ENCODE data around the gene AGPAT3.
A peak's percentile ranks its signal among the peaks of the same experiment; 100 is the strongest.

Gene AGPAT3

GRCh38 chr21:44011123-44011522, 146.1 kb downstream of the AGPAT3 start:
- no peak for TF ChIP-seq CTCF (IDR thresholded peaks at IDR 0.05; ENCODE audit: low read depth, low read length)
- peak overlapping the region; percentile 66 for H3K4me3 ChIP-seq (ENCODE audit: low read depth, low read length)
- no peak for DNase-seq (ENCODE audit: low read depth, low spot score)
- in situ Hi-C loops (cut with HindIII; ENCODE audit: low sequenced_read_pairs): no loop called here

GRCh38 chr21:44011579-44012473, 146.8 kb downstream of the AGPAT3 start, which contains the start of gene TRAPPC10:
TRAPPC10 (plus strand) TSS chr21:44012309; CDS start chr21:44012494, 185 bp downstream.
- peak; percentile 93 for DNase-seq (ENCODE audit: low read depth, low spot score)
- no peak for TF ChIP-seq CTCF (IDR thresholded peaks at IDR 0.05; ENCODE audit: low read depth, low read length)
- in situ Hi-C loops (cut with HindIII; ENCODE audit: low sequenced_read_pairs): no loop called here
- H3K4me3 ChIP-seq (ENCODE audit: low read depth, low read length): peak within 1 kb of the TSS; percentile 66

GRCh38 chr21:44012474-44013379, 147.7 kb downstream of the AGPAT3 start:
- in situ Hi-C loops (cut with HindIII; ENCODE audit: low sequenced_read_pairs): no loop called here
- TF ChIP-seq CTCF (IDR thresholded peaks at IDR 0.05; ENCODE audit: low read depth, low read length): no peak
- DNase-seq (ENCODE audit: low read depth, low spot score): no peak
- H3K4me3 ChIP-seq (ENCODE audit: low read depth, low read length): peak overlapping the region; percentile 55

GRCh38 chr21:44013380-44014088, 148.5 kb downstream of the AGPAT3 start:
- DNase-seq (ENCODE audit: low read depth, low spot score): no peak
- peak overlapping the region; percentile 55 for H3K4me3 ChIP-seq (ENCODE audit: low read depth, low read length)
- in situ Hi-C loops (cut with HindIII; ENCODE audit: low sequenced_read_pairs): no loop called here
- no peak for TF ChIP-seq CTCF (IDR thresholded peaks at IDR 0.05; ENCODE audit: low read depth, low read length)

- no peak for TF ChIP-seq CTCF (IDR thresholded peaks at IDR 0.05; ENCODE audit: low read depth, low read length)
Measured at GRCh38 chr21:44017601-44018000, 152.6 kb downstream of the AGPAT3 start.

GRCh38 chr21:44018127-44018526, 153.1 kb downstream of the AGPAT3 start:
- no peak for DNase-seq (ENCODE audit: low read depth, low spot score)
- in situ Hi-C loops (cut with HindIII; ENCODE audit: low sequenced_read_pairs): no loop called here
- no peak for TF ChIP-seq CTCF (IDR thresholded peaks at IDR 0.05; ENCODE audit: low read depth, low read length)
- no peak overlapping the region for H3K4me3 ChIP-seq (ENCODE audit: low read depth, low read length)

More at GRCh38 chr21:44017601-44018000, 152.6 kb downstream of the AGPAT3 start:
- in situ Hi-C loops (cut with HindIII; ENCODE audit: low sequenced_read_pairs): no loop called here
- no peak overlapping the region for H3K4me3 ChIP-seq (ENCODE audit: low read depth, low read length)
- no peak for DNase-seq (ENCODE audit: low read depth, low spot score)
